K562 (cell line): ENCODE measurements around the gene CLIC1. TPM values are rescaled to one million over a fixed set of nuclear protein-coding genes. Genes with fewer than 3 reads are reported as not detected.

Experiments
- ARID3B ChIP-seq: fragments of 250-450 bp; sonication (Bioruptor Pico); IDR thresholded peaks from 2 replicates; pipeline ENCODE4 v1.4.0; 2020; ENCODE audit warnings: borderline replicate concordance
- BRCA1 ChIP-seq, 2 experiments: fragments of 450-650 bp in 1 of 2; sonication (generic) in 1 of 2; formaldehyde crosslinking in 1 of 2; IDR thresholded peaks; 2 replicates each; pipeline versions ENCODE4 v1.5.0 to v1.6.1; 2017 to 2020; ENCODE audit warnings: mild to moderate bottlenecking in 1 of 2, missing genetic modification reagents in 1 of 2
- CBX5 ChIP-seq: IDR thresholded peaks from 2 replicates; pipeline ENCODE4 v1.6.1; 2014; ENCODE audit warnings: low read depth, borderline replicate concordance
- CGGBP1 ChIP-seq: fragments of 250-450 bp; sonication (Bioruptor Pico); IDR thresholded peaks from 2 replicates; pipeline ENCODE4 v1.9.0; 2021; ENCODE audit warnings: mild to moderate bottlenecking
- EWSR1 ChIP-seq: fragments of 450-650 bp; IDR thresholded peaks from 2 replicates; pipeline ENCODE4 v1.6.1; 2018; ENCODE audit warnings: borderline replicate concordance, mild to moderate bottlenecking, low read depth, moderate library complexity; ENCODE audit not compliant: partially characterized antibody
- HDAC3 ChIP-seq: fragments of 450-650 bp; IDR thresholded peaks from 2 replicates; pipeline ENCODE4 v1.6.1; 2018; ENCODE audit warnings: borderline replicate concordance, mild to moderate bottlenecking, moderate library complexity; ENCODE audit not compliant: partially characterized antibody
- KLF10 ChIP-seq: fragments of 250-450 bp; sonication (Bioruptor Pico); IDR thresholded peaks from 2 replicates; pipeline ENCODE4 v1.6.1; 2021; ENCODE audit warnings: matching md5 sums
- MITF ChIP-seq: IDR thresholded peaks from 2 replicates; pipeline ENCODE4 v1.6.1; 2014; ENCODE audit warnings: antibody characterized with exemption
- MXI1 ChIP-seq: IDR thresholded peaks from 2 replicates; pipeline ENCODE4 v1.6.1; 2011; ENCODE audit warnings: low read depth, mild to moderate bottlenecking, improper control_type of control experiment, low read length
- NEUROD1 ChIP-seq: fragments of 150-350 bp; IDR thresholded peaks from 2 replicates; pipeline ENCODE4 v1.6.1; 2014; ENCODE audit warnings: borderline replicate concordance, low read length, low read depth; ENCODE audit not compliant: partially characterized antibody
- NFRKB ChIP-seq: fragments of 450-650 bp; IDR thresholded peaks from 2 replicates; pipeline ENCODE4 v1.6.1; 2016; ENCODE audit warnings: low read depth
- RBBP5 ChIP-seq: fragments of 200-600 bp; sonication (generic); IDR thresholded peaks from 2 replicates; pipeline ENCODE4 v1.6.1; 2012; ENCODE audit warnings: borderline replicate concordance, mild to moderate bottlenecking, low read length, control low read depth, inconsistent platforms; ENCODE audit not compliant: insufficient read depth, poor library complexity, severe bottlenecking
- RHOXF2B ChIP-seq: fragments of 250-450 bp; sonication (Bioruptor Pico); conservative IDR thresholded peaks from 2 replicates; pipeline ENCODE4 v1.5.1; 2021
- SAFB2 ChIP-seq: fragments of 200-400 bp; formaldehyde crosslinking; IDR thresholded peaks from 2 replicates; pipeline ENCODE4 v1.6.1; 2018; ENCODE audit warnings: borderline replicate concordance, low read length, low read depth, moderate library complexity; ENCODE audit not compliant: severe bottlenecking
- SMAD3 ChIP-seq: fragments of 450-650 bp; formaldehyde crosslinking; conservative IDR thresholded peaks from 2 replicates; pipeline ENCODE4 v1.4.0; 2020; ENCODE audit warnings: mild to moderate bottlenecking
- USF2 ChIP-seq: sonication (generic); formaldehyde crosslinking; IDR thresholded peaks from 2 replicates; pipeline ENCODE4 v1.5.0; 2020; ENCODE audit warnings: missing genetic modification reagents
- ZBTB12 ChIP-seq: fragments of 250-450 bp; sonication (Bioruptor Pico); IDR thresholded peaks from 2 replicates; pipeline ENCODE4 v1.4.0; 2020
- ZKSCAN8 ChIP-seq: fragments of 200-800 bp; sonication (Bioruptor generic); IDR thresholded peaks from 2 replicates; pipeline ENCODE4 v1.6.1; 2016; ENCODE audit warnings: missing genetic modification characterization, missing compliant biosample characterization
- ZNF12 ChIP-seq: sonication (generic); formaldehyde crosslinking; IDR thresholded peaks from 2 replicates; pipeline ENCODE4 v1.4.0; 2020; ENCODE audit warnings: mild to moderate bottlenecking, missing genetic modification reagents
- ZNF507 ChIP-seq: conservative IDR thresholded peaks from 2 replicates; pipeline ENCODE4 v1.6.1; 2017; ENCODE audit warnings: missing genetic modification characterization, missing compliant biosample characterization
- ZNF75A ChIP-seq: fragments of 450-650 bp; formaldehyde crosslinking; IDR thresholded peaks from 2 replicates; pipeline ENCODE4 v1.4.0; 2020; ENCODE audit warnings: mild to moderate bottlenecking
- polyA plus RNA-seq, 8 experiments: library from polyadenylated mRNA; depleted of rRNA in 4 of 8; stranded (reverse) in 5 of 8; unstranded in 3 of 8; fragments of >200 nt; fragmentation: Nextera tagmentation in 2 of 8; fragmentation: Illumina TruSeq in 1 of 8; extraction: Ambion mirVana in 2 of 8; extraction: Trizol in 1 of 8; gene quantifications; 2 replicates each; pipeline versions ENCODE4 v1.2.1 to v1.2.3, GENCODE V29; 2011 to 2014; ENCODE audit warnings: inconsistent platforms in 1 of 8, missing spikeins in 1 of 8
- total RNA-seq, 7 experiments: library from RNA; depleted of rRNA in 6 of 7; stranded (reverse); fragments of >200 nt in 6 of 7; fragmentation: Illumina TruSeq in 2 of 7; extraction: Trizol in 2 of 7; gene quantifications; 2 replicates each; pipeline versions ENCODE4 v1.2.1 to v1.2.3, GENCODE V29; 2011 to 2021; ENCODE audit warnings: low replicate concordance in 1 of 7

Gene CLIC1
- total and polyA plus RNA-seq, 9 of the 15 experiments (the other 6 are each of a cell fraction or from before 2014, with no cell fraction given), result 1,267 to 2,419 (median 1,808) TPM

GRCh38 chr6:31725502-31726350 lies 10.6 kb downstream of the CLIC1 start (continued):
- TF ChIP-seq NFRKB (peak; percentile 81), ZNF75A (CRISPR knock-in tag) (peak; percentile 58; the same call in 1 of the 2 replicates), EWSR1 (no peak), BRCA1 (IDR thresholded peaks at IDR 0.05) (no peak), BRCA1 (CRISPR knock-in tag; IDR thresholded peaks at IDR 0.05) (no peak), ZNF12 (no peak), ZKSCAN8 (no peak), ZBTB12 (CRISPR knock-in tag) (peak; percentile 48; the same call in 1 of the 2 replicates), RBBP5 (peak; percentile 43), KLF10 (no peak), NEUROD1 (no peak), MXI1 (no peak), MITF (peak; percentile 50; the same call in 1 of the 2 replicates), ARID3B (CRISPR knock-in tag) (peak; percentile 95; the same call in 1 of the 2 replicates), RHOXF2B (0 out of 2 replicates have a peak, but pooled peaks have one; percentile 58), CGGBP1 (CRISPR knock-in tag) (no peak), CBX5 (no peak), ZNF507 (tag) (no peak), SMAD3 (CRISPR knock-in tag) (peak; percentile 89), SAFB2 (no peak), USF2 (no peak), HDAC3 (no peak)
